Chondrocyte (in vitro differentiated cells): ENCODE data around the gene UBE2L5. TPM values are rescaled to one million over a fixed set of nuclear protein-coding genes. Genes with fewer than 3 reads are reported as not detected.
"Not testable (repeated sequence)": the region's sequence is repeated elsewhere in the genome, so short reads cannot be mapped to it uniquely, and the experiment has no call there.

Source experiments
- DNase-seq: peaks from one replicate; pipeline ENCODE4 v3.0.0; 2021; ENCODE audit warnings: mixed read lengths, low spot score
- H3K27ac Mint-ChIP-seq: one replicate; pipeline ENCODE4 v1.8.0; 2021; ENCODE audit warnings: mild to moderate bottlenecking, moderate library complexity, mixed read lengths; ENCODE audit not compliant: unreplicated experiment
- H3K27me3 Mint-ChIP-seq: 2 replicates; pipeline ENCODE4 v1.8.0; 2021; ENCODE audit warnings: low read depth, mixed read lengths
- H3K36me3 Mint-ChIP-seq: 2 replicates; pipeline ENCODE4 v1.8.0; 2021; ENCODE audit warnings: low read depth, mixed read lengths
- H3K4me1 Mint-ChIP-seq: 2 replicates; pipeline ENCODE4 v1.8.0; 2021; ENCODE audit warnings: low read depth, mild to moderate bottlenecking, mixed read lengths
- H3K4me3 Mint-ChIP-seq: one replicate; pipeline ENCODE4 v1.8.0; 2021; ENCODE audit warnings: mild to moderate bottlenecking, moderate library complexity, mixed read lengths; ENCODE audit not compliant: unreplicated experiment
- H3K9me3 Mint-ChIP-seq: 2 replicates; pipeline ENCODE4 v1.8.0; 2021; ENCODE audit warnings: low read depth, mixed read lengths
- total RNA-seq: library from RNA; stranded (reverse); gene quantifications from 3 replicates; pipeline ENCODE4 v1.2.1, GENCODE V29; 2021
- TF ChIP-seq, protein P1 (sequence below): fragments of 200-600 bp; sonication (generic); IDR thresholded peaks from 2 replicates; pipeline ENCODE4 v1.5.0; 2021; ENCODE audit warnings: antibody characterized with exemption, mild to moderate bottlenecking, moderate library complexity

UBE2L5 gene
- total RNA-seq, 1 donor from 2014 or later = not detected

GRCh38 chr13:30442926-30443325 is 20.6 kb downstream of the UBE2L5 start:
- peaks cover 2% of the 10 kb centered on the region for H3K9me3 Mint-ChIP-seq
- no peak overlapping the region for H3K27ac Mint-ChIP-seq

GRCh38 chr13:30443491-30443890 is 21.2 kb downstream of the UBE2L5 start:
- not testable (repeated sequence) for DNase-seq, H3K27me3 Mint-ChIP-seq, H3K36me3 Mint-ChIP-seq, H3K9me3 Mint-ChIP-seq, H3K27ac Mint-ChIP-seq, H3K4me3 Mint-ChIP-seq
- peaks cover 12% of the 10 kb centered on the region for H3K4me1 Mint-ChIP-seq

More at GRCh38 chr13:30442926-30443325, 20.6 kb downstream of the UBE2L5 start:
- TF ChIP-seq, protein P1, sequence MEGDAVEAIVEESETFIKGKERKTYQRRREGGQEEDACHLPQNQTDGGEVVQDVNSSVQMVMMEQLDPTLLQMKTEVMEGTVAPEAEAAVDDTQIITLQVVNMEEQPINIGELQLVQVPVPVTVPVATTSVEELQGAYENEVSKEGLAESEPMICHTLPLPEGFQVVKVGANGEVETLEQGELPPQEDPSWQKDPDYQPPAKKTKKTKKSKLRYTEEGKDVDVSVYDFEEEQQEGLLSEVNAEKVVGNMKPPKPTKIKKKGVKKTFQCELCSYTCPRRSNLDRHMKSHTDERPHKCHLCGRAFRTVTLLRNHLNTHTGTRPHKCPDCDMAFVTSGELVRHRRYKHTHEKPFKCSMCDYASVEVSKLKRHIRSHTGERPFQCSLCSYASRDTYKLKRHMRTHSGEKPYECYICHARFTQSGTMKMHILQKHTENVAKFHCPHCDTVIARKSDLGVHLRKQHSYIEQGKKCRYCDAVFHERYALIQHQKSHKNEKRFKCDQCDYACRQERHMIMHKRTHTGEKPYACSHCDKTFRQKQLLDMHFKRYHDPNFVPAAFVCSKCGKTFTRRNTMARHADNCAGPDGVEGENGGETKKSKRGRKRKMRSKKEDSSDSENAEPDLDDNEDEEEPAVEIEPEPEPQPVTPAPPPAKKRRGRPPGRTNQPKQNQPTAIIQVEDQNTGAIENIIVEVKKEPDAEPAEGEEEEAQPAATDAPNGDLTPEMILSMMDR = no peak
- peaks cover 3% of the 10 kb centered on the region for H3K27me3 Mint-ChIP-seq
- no peak for DNase-seq
- H3K36me3 Mint-ChIP-seq = no peaks in the 10 kb centered on the region
- no peak overlapping the region for H3K4me3 Mint-ChIP-seq
- peaks cover 12% of the 10 kb centered on the region for H3K4me1 Mint-ChIP-seq

DNA sequence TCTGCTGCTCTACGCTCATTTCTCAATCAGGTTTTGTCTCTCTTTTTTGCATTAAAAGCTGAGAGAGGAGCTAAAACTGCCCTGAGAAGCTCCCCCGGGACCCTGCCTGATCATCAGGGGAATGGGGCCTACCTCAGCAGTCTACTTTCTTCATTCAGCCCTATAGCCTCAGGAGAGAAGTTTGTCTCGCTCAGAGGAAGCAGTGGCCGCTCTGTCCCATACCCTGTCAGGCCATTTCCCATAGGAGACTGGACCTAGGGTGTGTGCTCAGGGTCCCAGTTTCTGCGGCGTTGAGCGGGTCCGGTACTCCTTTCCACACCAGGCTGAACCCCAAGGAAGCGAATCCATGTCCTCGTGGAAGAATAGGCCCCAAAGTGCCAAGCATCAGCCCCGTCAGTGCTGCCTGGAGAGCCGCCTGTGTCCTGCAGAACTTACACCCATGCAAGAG is 21.7 kb downstream of the UBE2L5 start:
- no peak for DNase-seq
- H3K4me3 Mint-ChIP-seq = no peak overlapping the region
- no peaks in the 10 kb centered on the region for H3K27me3 Mint-ChIP-seq
- no peak overlapping the region for H3K27ac Mint-ChIP-seq
- H3K9me3 Mint-ChIP-seq = peaks cover 2% of the 10 kb centered on the region
- H3K36me3 Mint-ChIP-seq = no peaks in the 10 kb centered on the region
- TF ChIP-seq, protein P1 = no peak
- peaks cover 12% of the 10 kb centered on the region for H3K4me1 Mint-ChIP-seq

- TF ChIP-seq, protein P1 = no peak
- no peak for DNase-seq
- peaks cover 2% of the 10 kb centered on the region for H3K9me3 Mint-ChIP-seq
- H3K27ac Mint-ChIP-seq = peak overlapping the region; percentile 73
- peak overlapping the region; percentile 59 for H3K4me3 Mint-ChIP-seq
- no peaks in the 10 kb centered on the region for H3K27me3 Mint-ChIP-seq
- H3K36me3 Mint-ChIP-seq = no peaks in the 10 kb centered on the region
- peaks cover 12% of the 10 kb centered on the region for H3K4me1 Mint-ChIP-seq
Observed at GRCh38 chr13:30446126-30446500, 23.8 kb downstream of the UBE2L5 start.

- peaks cover 12% of the 10 kb centered on the region for H3K4me1 Mint-ChIP-seq
Observed at GRCh38 chr13:30448441-30448840, 26.1 kb downstream of the UBE2L5 start.

DNA sequence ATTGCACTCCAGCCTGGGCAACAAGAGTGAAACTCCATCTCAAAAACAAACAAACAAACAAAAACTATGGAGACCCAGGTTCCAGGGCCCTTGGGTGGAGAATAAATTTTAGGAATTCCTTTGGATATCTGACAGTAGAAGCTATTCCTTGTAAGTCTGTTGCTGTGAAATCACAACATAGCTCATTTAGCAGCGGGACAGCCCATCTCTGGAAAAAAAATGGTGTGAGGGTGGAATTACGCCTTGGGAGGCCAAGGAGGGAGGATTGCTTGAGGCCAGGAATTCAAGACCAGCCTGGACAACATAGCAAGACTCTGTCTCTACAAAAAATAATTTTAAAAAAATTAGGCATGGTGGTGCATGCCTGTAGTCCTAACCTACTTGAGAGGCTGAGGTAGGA is 27.8 kb downstream of the UBE2L5 start:
- Mint-ChIP-seq H3K27me3 (no peaks in the 10 kb centered on the region), H3K4me3 (no peak overlapping the region), H3K27ac (no peak overlapping the region), H3K36me3 (no peaks in the 10 kb centered on the region), H3K9me3 (no peaks in the 10 kb centered on the region), H3K4me1 (peaks cover 12% of the 10 kb centered on the region)
- TF ChIP-seq, protein P1 = no peak
- DNase-seq = no peak

More at GRCh38 chr13:30448441-30448840, 26.1 kb downstream of the UBE2L5 start:
- H3K27ac Mint-ChIP-seq = no peak overlapping the region
- no peak for DNase-seq
- TF ChIP-seq, protein P1 = no peak
- H3K36me3 Mint-ChIP-seq = no peaks in the 10 kb centered on the region
- H3K27me3 Mint-ChIP-seq = no peaks in the 10 kb centered on the region
- no peaks in the 10 kb centered on the region for H3K9me3 Mint-ChIP-seq
- H3K4me3 Mint-ChIP-seq = no peak overlapping the region

DNA sequence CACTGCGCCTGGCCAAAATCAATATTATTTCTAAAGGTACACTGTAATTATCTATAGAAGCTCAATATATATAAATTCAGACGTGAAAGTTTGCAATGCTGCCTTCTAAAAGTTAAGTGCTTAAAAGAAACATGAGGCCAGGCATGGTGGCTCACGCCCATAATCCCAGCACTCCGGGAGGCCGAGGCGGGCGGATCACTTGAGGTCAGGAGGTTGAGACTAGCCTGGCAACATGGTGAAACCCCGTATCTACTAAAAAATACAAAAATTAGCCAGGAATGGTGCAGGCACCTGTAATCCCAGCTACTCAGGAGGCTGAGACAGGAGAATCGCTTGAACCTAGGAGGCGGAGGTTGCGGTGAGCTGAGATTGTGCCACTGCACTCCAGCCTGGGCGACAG is 29.2 kb downstream of the UBE2L5 start:
- not testable (repeated sequence) for H3K4me3 Mint-ChIP-seq, H3K4me1 Mint-ChIP-seq, H3K9me3 Mint-ChIP-seq, H3K36me3 Mint-ChIP-seq, H3K27ac Mint-ChIP-seq, DNase-seq, H3K27me3 Mint-ChIP-seq
